CMK (cell line): Measurements from ENCODE around the gene TAS2R19.

Experiments used
- DNase-seq: peaks from one replicate; pipeline ENCODE4 v3.0.0-alpha.2; 2010; ENCODE audit warnings: low read depth

Gene TAS2R19

DNA sequence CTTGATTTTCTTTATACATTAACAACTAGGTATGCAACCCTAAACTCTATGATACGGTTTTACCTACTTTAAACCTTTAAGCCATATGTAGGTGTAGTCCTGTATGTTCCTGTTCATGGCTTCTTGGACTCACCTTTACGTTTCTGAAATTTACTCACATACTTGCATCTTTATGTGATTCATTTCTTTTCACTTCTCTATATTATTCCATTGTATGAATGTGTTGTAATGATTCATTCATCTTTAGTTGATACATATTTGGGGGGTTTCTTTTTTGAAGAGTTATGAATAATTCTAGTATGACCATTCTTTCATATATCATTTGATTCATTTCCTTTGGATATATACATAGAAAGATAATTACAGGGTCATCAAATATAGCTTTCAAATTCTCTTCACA lies 33.3 kb downstream of the TAS2R19 start:
- DNase-seq, result no peak

DNA sequence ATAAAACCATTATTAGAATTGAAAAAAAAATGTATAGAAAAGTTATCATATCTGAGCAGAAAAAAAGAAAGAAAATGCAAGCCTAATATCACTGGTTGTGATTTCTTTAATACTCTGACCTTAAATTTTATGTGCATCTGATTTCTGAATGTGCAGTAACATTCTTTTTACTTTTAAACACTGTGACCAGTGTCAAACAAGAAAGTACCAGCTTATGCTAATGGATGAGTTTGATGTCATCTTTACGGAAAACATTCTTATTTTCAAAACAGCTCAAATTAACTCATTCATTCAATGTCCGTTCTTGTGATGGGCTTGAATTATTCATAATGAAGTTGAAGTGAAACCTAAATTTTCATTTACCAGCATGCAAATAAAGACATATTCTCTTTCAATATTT lies 35.6 kb downstream of the TAS2R19 start, which contains the start of gene TAS2R50:
Gene TAS2R50, minus strand, starts transcription at position 101 of the 400 bp plus-strand sequence. Its CDS starts 52 bp downstream, at position 49.
- no peak for DNase-seq

DNA sequence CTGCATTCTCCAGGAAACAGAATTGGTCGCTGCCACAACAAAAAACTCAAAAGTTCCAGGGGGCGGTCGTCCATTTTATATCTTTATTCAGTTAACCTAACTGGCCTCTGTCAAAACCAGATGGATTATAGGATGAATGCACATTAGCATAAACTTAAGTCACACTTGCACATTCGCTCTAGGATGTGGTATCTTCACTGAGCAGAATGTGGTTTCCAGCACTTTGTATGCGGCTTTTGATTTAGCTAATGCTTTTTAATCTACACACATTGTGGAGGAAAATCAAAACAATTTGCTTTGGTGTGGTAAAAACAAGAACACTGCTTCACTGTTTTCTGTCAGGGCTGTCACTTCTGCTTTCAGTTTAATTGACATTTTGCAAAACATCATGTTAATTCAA lies 40.2 kb downstream of the TAS2R19 start:
- no peak for DNase-seq

DNA sequence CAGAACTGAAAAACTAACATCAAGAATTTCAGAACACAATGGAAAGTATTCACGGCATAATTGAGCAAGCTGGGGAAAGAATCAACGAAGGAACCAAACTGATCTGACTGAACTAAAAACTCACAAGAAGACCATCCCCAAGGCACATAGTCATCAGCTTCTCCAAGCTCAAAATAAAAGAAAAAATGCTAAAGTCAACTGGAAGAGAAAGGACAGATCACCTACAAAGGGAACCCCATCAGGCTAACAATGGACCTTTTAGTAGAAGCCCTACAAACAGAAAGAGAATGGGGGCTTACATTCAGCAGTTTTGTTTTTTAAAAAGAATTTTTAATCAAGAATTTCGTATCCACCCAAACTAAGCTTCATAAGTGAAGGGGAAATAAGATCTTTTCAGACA lies 47.5 kb downstream of the TAS2R19 start:
- DNase-seq, result no peak
